Stimulated activated CD8-positive, alpha-beta memory T cell treated with anti-CD3 and anti-CD28 coated beads, Interleukin-15, amount 100 ng/mL, for 48 hours (primary cell): ENCODE measurements around the gene SLC12A4.
"Not testable (repeated sequence)": the region's sequence is repeated elsewhere in the genome, so short reads cannot be mapped to it uniquely, and the experiment has no call there.

Experiments
- DNase-seq, 2 donors: peaks; one replicate each; pipeline ENCODE4 v3.0.0-alpha.2; 2020; ENCODE audit warnings: low read depth in 2 of 2

The SLC12A4 gene

GRCh38 chr16:67941469-67942199 lies 26.8 kb downstream of the SLC12A4 start:
- no peak for DNase-seq

DNA sequence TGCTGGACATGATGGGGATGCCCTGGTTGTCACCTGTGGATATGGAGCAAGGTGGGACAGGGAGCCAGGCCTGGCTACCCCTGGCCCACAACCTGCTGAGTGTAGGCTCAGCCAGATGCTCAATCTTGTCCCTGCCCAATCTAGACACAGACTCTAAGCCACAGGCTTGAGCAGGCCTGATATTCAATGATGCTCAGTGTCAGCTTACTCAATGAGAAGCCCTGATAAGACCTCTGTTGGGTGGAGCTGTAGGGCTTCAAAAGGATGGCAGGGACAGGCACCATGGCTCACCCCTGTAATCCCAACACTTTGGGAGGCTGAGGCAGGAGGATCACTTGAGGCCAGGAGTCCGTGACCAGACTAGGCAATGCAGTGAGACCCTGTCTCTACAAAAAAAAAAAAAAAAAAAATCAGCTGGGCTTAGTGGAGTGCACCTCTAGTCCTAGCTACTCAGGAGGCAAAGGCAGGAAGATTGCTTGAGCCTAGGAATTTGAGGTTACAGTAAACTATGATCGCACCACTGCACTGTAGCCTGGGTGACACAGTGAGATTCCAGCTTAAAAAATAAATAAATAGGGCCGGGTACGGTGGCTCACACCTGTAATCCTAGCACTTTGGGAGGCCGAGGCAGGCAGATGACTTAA lies 27.9 kb downstream of the SLC12A4 start:
- DNase-seq = no peak

DNA sequence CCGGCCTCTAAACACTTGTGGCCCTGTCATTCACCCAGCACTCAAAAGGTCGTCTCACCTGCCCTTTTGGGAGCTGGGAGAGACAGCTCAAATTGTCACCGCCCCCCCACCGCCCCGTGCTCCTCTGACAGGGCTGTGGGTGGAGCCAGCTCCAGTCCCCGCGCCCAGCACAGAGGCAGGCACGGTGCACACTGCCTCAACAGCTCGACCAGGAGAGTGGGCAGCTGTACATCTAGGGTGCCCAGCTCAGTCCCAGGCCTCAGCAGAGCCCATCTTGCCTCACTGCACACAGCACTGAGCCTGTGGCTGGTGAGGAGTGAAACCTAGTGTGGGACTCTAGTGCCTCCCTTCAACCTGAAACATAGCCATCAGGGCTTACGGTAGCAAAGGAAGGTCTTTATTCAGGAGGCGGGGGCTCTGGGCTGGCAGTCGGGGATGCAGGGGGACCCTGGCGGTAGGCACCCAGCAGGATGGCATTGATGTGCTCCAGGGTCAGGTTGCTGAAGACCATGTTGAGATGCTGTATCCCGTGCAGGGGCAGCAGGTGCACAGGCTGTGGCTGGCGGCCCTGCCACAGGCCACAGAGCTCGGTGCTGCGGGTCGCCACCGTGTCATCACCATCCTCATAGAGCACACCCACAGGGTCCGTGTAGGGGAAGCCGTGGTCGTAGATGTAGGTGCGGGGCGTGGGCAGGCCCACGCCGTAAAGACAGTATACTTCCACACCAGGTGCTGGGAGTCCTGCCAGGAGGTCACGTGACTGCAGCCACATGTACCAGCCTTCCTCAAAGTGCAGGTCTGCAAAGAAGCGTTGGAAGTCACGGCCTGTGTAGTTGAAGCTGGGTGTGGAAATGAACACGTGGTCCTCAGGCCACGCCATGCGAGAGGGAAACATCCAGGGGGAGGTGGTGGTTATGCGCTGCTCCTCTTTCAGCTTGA lies 28.7 kb downstream of the SLC12A4 start:
- DNase-seq = peak; percentile 32 to 36

DNA sequence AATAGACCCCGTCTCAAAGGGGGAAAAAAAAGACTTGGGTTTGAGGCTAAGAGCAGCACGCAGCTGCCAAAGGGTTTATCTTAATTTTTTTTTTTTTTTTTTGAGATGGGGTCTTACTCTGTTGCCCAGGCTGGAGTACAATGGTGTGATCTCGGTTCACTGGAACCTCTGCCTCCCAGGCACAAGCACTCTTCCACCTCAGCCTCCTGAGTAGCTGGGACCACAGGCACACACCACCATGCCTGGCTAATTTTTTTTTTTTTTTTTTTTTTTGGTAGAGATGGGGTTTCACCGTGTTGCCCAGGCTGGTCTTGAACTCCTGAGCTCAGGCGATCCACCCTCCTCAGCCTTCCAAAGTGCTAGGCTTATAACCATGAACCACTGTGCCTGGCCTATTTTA lies 30.7 kb downstream of the SLC12A4 start:
- not testable (repeated sequence) for DNase-seq

GRCh38 chr16:67936880-67937605 lies 31.4 kb downstream of the SLC12A4 start:
- peak in 1 of 2 donors; percentile 65 for DNase-seq

DNA sequence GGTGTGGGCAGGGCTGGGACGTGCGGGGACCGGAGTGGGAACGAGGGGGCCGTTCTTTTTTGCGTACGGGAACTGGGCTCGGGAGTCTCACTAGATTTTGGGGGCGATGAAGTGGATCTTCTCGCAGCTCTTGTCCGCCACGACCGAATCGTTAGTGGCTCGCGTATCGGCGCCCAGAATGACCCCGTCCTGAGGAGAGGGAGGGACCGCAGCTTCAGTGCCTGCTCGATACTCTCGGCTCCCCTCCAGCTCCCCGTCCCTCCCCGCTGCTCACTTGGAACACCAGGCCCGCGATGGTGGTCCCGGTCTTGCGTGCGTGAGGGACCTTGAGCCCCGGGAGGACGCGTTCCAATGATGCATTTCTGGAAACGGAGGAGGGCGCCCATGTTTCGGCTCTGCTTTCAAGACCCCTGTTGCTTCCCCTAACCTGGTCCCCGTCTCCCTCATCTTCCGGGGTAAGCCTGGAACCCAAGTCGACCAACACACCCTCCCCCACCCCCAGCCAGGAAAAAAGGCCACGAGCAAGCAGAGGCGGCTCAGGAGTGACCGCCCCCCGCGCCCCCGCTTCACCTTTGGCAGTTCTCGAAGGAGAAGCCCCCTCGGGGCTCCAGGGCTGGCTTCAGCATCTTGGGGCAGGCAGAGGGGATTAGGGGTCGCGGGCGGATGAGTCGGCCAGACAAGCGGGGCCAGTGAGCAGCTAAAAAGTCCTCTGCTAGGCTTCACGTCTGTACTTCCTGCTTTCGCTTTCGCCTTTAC lies 32.1 kb downstream of the SLC12A4 start, which contains the start of gene PSMB10:
Gene PSMB10 (minus strand): TSS at position 727 of the 756 bp plus-strand sequence. CDS start 101 bp downstream, at position 626.
- peak in 1 of 2 donors; percentile 63 for DNase-seq

DNA sequence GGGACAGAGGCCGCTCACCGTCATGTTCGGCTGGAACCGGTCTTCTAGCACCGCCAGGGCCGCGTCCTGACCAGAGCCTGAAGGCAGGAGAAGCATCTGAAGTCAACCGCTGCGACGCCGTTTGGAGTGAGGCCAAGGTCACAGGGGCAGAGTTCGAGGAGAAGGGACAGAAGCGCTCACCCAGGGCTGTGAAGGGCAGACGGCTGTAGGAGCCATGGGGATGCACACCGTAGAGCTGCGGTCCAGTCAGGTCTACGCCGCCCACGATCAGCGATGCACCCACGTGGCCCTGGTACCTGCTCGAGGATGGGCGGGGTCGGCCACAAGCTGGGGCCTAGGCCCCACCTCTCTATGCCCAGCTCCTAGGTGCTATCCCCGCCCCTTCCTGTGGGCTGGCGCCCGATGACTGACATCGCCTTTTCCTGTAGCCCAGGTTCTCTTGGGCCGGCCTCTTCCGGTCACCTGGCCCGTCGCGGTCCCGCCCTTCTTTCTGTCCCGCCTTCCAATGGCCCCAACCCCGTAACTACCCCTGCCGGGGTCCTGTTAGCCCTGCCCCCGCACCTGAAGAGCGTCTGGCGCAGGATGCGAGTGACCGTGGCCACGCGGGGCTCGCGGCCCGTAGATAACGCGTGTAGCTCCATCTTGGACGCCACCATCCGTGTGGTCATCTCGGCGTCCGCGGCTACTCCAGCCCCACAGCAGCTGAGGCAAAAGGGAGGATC lies 32.9 kb downstream of the SLC12A4 start:
- peak; percentile 96 for DNase-seq

- no peak for DNase-seq
Observed at GRCh38 chr16:67935101-67935401, 33.4 kb downstream of the SLC12A4 start.

DNA sequence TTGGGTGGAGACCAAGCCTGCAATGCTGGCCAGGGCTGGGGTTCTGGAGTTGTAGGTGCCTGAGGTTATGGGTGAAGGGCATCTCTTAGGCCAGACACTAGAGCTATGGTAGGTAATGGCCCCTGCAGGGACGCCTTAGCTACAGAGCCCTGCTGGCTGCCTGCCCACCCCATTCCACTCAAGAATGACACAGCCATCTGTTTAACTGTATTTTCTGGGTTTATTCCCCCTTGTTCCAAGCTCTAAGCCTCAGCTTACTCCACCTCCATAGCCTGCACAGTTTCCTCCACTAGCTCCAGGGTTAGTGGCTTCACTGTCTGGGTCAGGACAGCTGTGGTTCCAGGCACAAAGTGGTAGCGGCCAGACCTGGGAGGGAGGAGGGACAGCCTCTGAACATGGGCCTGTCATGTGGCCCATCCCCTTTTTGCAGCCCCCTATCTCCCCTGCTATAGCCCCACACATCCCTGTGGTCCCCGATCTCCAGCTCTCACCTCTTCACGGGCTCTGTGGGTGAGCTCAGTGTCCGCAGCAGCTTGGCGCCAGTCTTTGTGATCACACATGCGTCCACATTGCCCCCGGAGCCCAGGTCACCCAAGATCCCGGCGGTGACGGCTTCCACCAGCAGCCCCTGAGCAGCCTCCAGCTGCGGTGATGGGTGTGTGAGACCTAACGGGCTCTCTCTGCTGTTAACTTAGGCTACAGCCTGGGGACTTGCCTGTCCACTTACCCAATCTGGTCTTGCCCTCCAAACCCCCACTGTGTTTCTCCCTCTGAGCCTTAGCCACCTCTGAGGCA lies 33.9 kb downstream of the SLC12A4 start:
- no peak for DNase-seq

GRCh38 chr16:67933805-67934204 lies 34.6 kb downstream of the SLC12A4 start:
- no peak for DNase-seq

DNA sequence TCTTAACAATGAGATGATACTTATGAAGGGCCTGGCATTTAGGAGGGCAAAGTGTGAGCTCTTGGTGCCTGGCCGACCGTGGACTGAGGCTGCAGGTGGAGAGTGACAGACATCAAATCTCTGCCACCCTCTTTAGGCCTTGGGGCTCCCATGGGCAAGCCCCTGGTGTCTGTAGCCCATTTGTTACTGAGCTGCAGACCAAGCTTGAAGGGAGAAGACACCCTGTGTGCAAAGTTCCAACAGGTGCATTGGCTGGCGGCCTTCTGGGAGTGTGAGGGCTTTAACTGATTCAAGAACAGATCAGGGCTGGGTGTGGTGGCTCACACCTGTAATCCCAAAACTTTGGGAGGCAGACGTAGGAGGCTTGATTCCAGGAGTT lies 36.0 kb downstream of the SLC12A4 start:
- DNase-seq = no peak

GRCh38 chr16:67931712-67932461 lies 36.5 kb downstream of the SLC12A4 start, which contains the start of gene CTRL:
CTRL (minus strand) TSS chr16:67931862; CDS start chr16:67931852, 10 bp downstream.
- no peak for DNase-seq

- no peak for DNase-seq
Observed at GRCh38 chr16:67930678-67931211, 37.7 kb downstream of the SLC12A4 start.

DNA sequence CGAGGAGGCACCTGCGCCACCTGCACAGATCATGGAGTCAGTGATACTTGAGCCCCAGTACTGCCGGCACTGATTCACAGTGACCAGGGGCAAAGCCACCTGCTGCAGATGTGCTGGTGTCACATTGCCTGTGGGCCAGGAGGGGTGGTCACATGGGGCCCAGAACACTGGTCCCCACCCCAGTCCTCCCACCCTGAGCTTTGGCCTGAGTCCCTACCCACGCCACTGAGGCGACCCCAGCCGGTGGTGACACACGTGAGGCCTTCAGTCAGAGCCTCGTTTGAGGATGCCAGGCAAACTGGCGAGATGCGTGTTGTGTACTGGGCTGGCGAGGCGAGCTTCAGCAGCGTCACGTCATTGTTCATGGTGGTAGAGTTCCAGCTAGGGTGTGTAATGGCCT lies 38.2 kb downstream of the SLC12A4 start:
- DNase-seq = no peak

DNA sequence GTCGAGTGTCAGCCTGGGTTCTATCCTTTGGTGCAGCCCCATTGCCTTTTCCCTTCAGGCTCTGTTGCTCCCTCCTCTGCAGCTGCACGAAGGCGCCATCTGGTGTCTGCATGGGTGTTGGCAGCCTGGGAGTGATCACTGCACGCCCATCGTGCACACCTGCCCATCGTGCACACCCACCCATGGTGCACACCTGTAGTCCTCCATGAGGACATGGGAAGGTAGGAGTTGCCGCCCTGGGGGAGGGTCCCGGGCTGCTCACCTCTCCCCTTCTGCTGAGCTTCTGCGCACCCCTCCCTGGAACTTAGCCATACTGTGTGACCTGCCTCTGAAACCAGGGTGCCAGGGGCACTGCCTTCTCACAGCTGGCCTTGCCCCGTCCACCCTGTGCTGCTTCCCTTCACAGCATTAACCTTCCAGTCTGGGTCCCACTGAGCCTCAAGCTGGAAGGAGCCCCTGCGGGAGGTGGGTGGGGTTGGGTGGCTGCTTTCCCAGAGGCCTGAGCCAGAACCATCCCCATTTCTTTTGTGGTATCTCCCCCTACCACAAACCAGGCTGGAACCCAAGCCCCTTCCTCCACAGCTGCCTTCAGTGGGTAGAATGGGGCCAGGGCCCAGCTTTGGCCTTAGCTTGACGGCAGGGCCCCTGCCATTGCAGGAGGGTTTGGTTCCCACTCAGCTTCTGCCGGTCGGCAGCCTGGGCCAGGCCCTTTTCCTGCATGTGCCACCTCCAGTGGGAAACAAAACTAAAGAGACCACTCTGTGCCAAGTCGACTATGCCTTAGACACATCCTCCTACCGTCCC lies 39.7 kb downstream of the SLC12A4 start:
- DNase-seq = peak; percentile 62 to 63

GRCh38 chr16:67928147-67928546 lies 40.3 kb downstream of the SLC12A4 start:
- DNase-seq = no peak

- no peak for DNase-seq
Observed at GRCh38 chr16:67927131-67927941, 41.1 kb downstream of the SLC12A4 start.
